Measurements from ENCODE around the gene RNF126.
"Not testable (repeated sequence)": the region's sequence is repeated elsewhere in the genome, so short reads cannot be mapped to it uniquely, and the experiment has no call there.

RNF126 gene

GRCh38 chr19:628168-628567, 34.8 kb downstream of the RNF126 start:
- no peak for DNase-seq (ENCODE audit: extremely low spot score)
- ChIA-PET CTCF (interaction anchor here (0.5 kb wide), 1 partner anchor 42 kb away, joined by 3 read pairs; no protein-coding TSS in a partner anchor), POLR2A (no interaction called here)
- TF ChIP-seq HDGF (IDR thresholded peaks at IDR 0.05; ENCODE audit: borderline replicate concordance) (no peak), FOXM1 (IDR thresholded peaks at IDR 0.05; ENCODE audit: borderline replicate concordance) (no peak), BHLHE40 (IDR thresholded peaks at IDR 0.05; ENCODE audit: borderline replicate concordance) (no peak), CTBP1 (IDR thresholded peaks at IDR 0.05; ENCODE audit: borderline replicate concordance) (no peak), L3MBTL2 (conservative IDR thresholded peaks at IDR 0.05) (no peak), FOXK2 (IDR thresholded peaks at IDR 0.05) (no peak), NFRKB (IDR thresholded peaks at IDR 0.05) (no peak), LEF1 (IDR thresholded peaks at IDR 0.05; ENCODE audit: borderline replicate concordance) (no peak), ARNT (IDR thresholded peaks at IDR 0.05) (no peak), TARDBP (IDR thresholded peaks at IDR 0.05) (no peak), SP1 (IDR thresholded peaks at IDR 0.05) (no peak), ZNF384 (IDR thresholded peaks at IDR 0.05) (no peak), SUZ12 (IDR thresholded peaks at IDR 0.05) (no peak), PKNOX1 (IDR thresholded peaks at IDR 0.05) (no peak)

- POLR2A ChIA-PET; DNase-seq (ENCODE audit: extremely low spot score): not testable (repeated sequence)
- CTCF ChIA-PET: interaction anchor here (0.6 kb wide), 1 partner anchor 78 kb away, joined by 4 read pairs; no protein-coding TSS in a partner anchor
Measured at GRCh38 chr19:626566-626965, 36.4 kb downstream of the RNF126 start.

- ChIA-PET POLR2A (no interaction called here), CTCF (no interaction called here)
- TF ChIP-seq L3MBTL2 (conservative IDR thresholded peaks at IDR 0.05): no peak
- no peak for TF ChIP-seq HDGF (IDR thresholded peaks at IDR 0.05; ENCODE audit: borderline replicate concordance)
- no peak for TF ChIP-seq SUZ12 (IDR thresholded peaks at IDR 0.05)
- TF ChIP-seq ELF4 (IDR thresholded peaks at IDR 0.05): no peak
- TF ChIP-seq PKNOX1 (IDR thresholded peaks at IDR 0.05): no peak
- no peak for TF ChIP-seq FOXM1 (IDR thresholded peaks at IDR 0.05; ENCODE audit: borderline replicate concordance)
- no peak for TF ChIP-seq BHLHE40 (IDR thresholded peaks at IDR 0.05; ENCODE audit: borderline replicate concordance)
- no peak for TF ChIP-seq CTBP1 (IDR thresholded peaks at IDR 0.05; ENCODE audit: borderline replicate concordance)
- TF ChIP-seq FOXA1 (IDR thresholded peaks at IDR 0.05): no peak
- no peak for TF ChIP-seq FOXK2 (IDR thresholded peaks at IDR 0.05)
- no peak for TF ChIP-seq ZNF384 (IDR thresholded peaks at IDR 0.05)
- no peak for TF ChIP-seq LEF1 (IDR thresholded peaks at IDR 0.05; ENCODE audit: borderline replicate concordance)
- no peak for TF ChIP-seq SP1 (IDR thresholded peaks at IDR 0.05)
- TF ChIP-seq NFRKB (IDR thresholded peaks at IDR 0.05): no peak
- no peak for TF ChIP-seq TARDBP (IDR thresholded peaks at IDR 0.05)
- DNase-seq (ENCODE audit: extremely low spot score): no peak
Measured at GRCh38 chr19:625257-625656, 37.8 kb downstream of the RNF126 start.

- TF ChIP-seq BHLHE40 (IDR thresholded peaks at IDR 0.05; ENCODE audit: borderline replicate concordance) (no peak), NFRKB (IDR thresholded peaks at IDR 0.05) (no peak), HDGF (IDR thresholded peaks at IDR 0.05; ENCODE audit: borderline replicate concordance) (no peak), TARDBP (IDR thresholded peaks at IDR 0.05) (no peak), LEF1 (IDR thresholded peaks at IDR 0.05; ENCODE audit: borderline replicate concordance) (no peak), FOXA1 (IDR thresholded peaks at IDR 0.05) (no peak)
- CTCF ChIA-PET: no interaction called here
- no peak for DNase-seq (ENCODE audit: extremely low spot score)
- POLR2A ChIA-PET: no interaction called here
Measured at GRCh38 chr19:624433-625109, 38.4 kb downstream of the RNF126 start.

GRCh38 chr19:623974-624373, 39.0 kb downstream of the RNF126 start:
- ChIA-PET CTCF (no interaction called here), POLR2A (no interaction called here)

More at GRCh38 chr19:623974-624373, 39.0 kb downstream of the RNF126 start:
- TF ChIP-seq FOXK2 (IDR thresholded peaks at IDR 0.05) (no peak), HDGF (IDR thresholded peaks at IDR 0.05; ENCODE audit: borderline replicate concordance) (no peak), ZNF384 (IDR thresholded peaks at IDR 0.05) (no peak), FOXA1 (IDR thresholded peaks at IDR 0.05) (no peak), L3MBTL2 (conservative IDR thresholded peaks at IDR 0.05) (no peak), NFRKB (IDR thresholded peaks at IDR 0.05) (no peak), ARNT (IDR thresholded peaks at IDR 0.05) (no peak), LEF1 (IDR thresholded peaks at IDR 0.05; ENCODE audit: borderline replicate concordance) (no peak), CTBP1 (IDR thresholded peaks at IDR 0.05; ENCODE audit: borderline replicate concordance) (no peak), PKNOX1 (IDR thresholded peaks at IDR 0.05) (no peak), BHLHE40 (IDR thresholded peaks at IDR 0.05; ENCODE audit: borderline replicate concordance) (no peak), FOXM1 (IDR thresholded peaks at IDR 0.05; ENCODE audit: borderline replicate concordance) (no peak), SUZ12 (IDR thresholded peaks at IDR 0.05) (no peak), TARDBP (IDR thresholded peaks at IDR 0.05) (no peak), ELF4 (IDR thresholded peaks at IDR 0.05) (no peak), SP1 (IDR thresholded peaks at IDR 0.05) (no peak)
- no peak for DNase-seq (ENCODE audit: extremely low spot score)
